Gastroesophageal sphincter (tissue), 4 donors: ENCODE results near the gene CEACAM16. TPM values are rescaled to one million over a fixed set of nuclear protein-coding genes. Genes with fewer than 3 reads are reported as not detected.
A peak's percentile ranks its signal among the peaks of the same experiment; 100 is the strongest.

ENCODE experiments used
- ATAC-seq: fragments of 150-250 bp; one replicate; pipeline ENCODE4 v1.9.1; 2016; ENCODE audit warnings: mild to moderate bottlenecking, moderate library complexity
- H3K27ac ChIP-seq, 4 donors: fragments of 200-600 bp; sonication (generic) in 3 of 4; 1 replicate in 3 of 4; 2 replicates in 1 of 4; pipeline ENCODE4 v1.5.1; 2016 to 2019
- H3K27me3 ChIP-seq: fragments of 200-600 bp; sonication (generic); one replicate; pipeline ENCODE4 v1.5.1; 2019
- H3K36me3 ChIP-seq, 2 donors: fragments of 200-600 bp; sonication (generic); one replicate each; pipeline ENCODE4 v1.5.1; 2019; ENCODE audit warnings: control low read depth in 1 of 2
- H3K4me1 ChIP-seq, 3 donors: fragments of 200-600 bp; sonication (generic); 1 replicate in 2 of 3; 2 replicates in 1 of 3; pipeline ENCODE4 v1.5.1; 2016 to 2019; ENCODE audit warnings: control low read depth in 2 of 3
- H3K4me3 ChIP-seq, 2 donors: fragments of 200-600 bp; sonication (generic); one replicate each; pipeline ENCODE4 v1.5.1; 2019; ENCODE audit warnings: mild to moderate bottlenecking in 1 of 2, moderate library complexity in 1 of 2
- H3K9me3 ChIP-seq, 3 donors: fragments of 200-600 bp; sonication (generic); one replicate each; pipeline ENCODE4 v1.5.1; 2017 to 2019; ENCODE audit warnings: control low read depth in 2 of 3
- EP300 ChIP-seq: sonication (generic); formaldehyde crosslinking; IDR thresholded peaks from one replicate; pipeline ENCODE4 v1.6.1; 2017; ENCODE audit warnings: antibody characterized with exemption, mild to moderate bottlenecking
- POLR2A ChIP-seq, 2 donors: fragments of 450-650 bp; IDR thresholded peaks; one replicate each; pipeline ENCODE4 v1.6.1; 2017; ENCODE audit warnings: antibody characterized with exemption in 2 of 2, mild to moderate bottlenecking in 2 of 2, moderate library complexity in 1 of 2
- POLR2AphosphoS5 ChIP-seq: sonication (generic); formaldehyde crosslinking; IDR thresholded peaks from one replicate; pipeline ENCODE4 v1.6.1; 2017; ENCODE audit warnings: antibody characterized with exemption
- WGBS, 2 donors: methylation state at CpG; one replicate each; pipeline ENCODE4 v1.1.5; 2018; ENCODE audit warnings: low coverage in 1 of 2; 5-methylcytosine and 5-hydroxymethylcytosine counted together
- total RNA-seq, 4 donors: library from RNA; depleted of rRNA; stranded (reverse); fragments of >200 nt; gene quantifications; one replicate each; pipeline ENCODE4 v1.1.0, GENCODE V29; 2016
- TF ChIP-seq, protein P1 (sequence below), 4 experiments: fragments of 200-600 bp in 2 of 4; fragments of 450-650 bp in 2 of 4; sonication (generic) in 1 of 4; IDR thresholded peaks; one replicate each; pipeline ENCODE4 v1.5.1; 2017 to 2019; ENCODE audit warnings: antibody characterized with exemption in 4 of 4, mild to moderate bottlenecking in 2 of 4, moderate library complexity in 2 of 4

CEACAM16 gene
- total RNA-seq, 4 donors from 2014 or later: not detected

DNA sequence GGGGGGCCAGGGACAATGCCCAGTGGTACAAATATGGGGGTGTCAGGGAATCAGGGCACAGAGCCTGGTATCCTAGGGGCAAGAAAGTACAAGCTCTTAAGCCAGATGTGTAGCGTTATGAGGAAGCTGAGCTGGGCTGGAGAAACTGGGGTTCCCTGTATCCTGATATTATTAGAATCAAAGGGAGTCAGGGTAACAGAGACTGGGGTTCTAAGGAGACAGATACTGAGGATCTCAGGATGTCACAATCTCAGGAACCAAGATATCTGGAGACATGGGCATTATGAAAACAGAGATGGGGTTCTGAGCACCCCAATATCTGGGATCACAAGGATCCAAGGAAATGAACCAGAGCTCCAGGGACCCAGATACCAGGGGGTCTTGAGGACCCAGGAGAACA, 50.3 kb downstream of the CEACAM16 start:
- no peaks in the 10 kb centered on the region for H3K27me3 ChIP-seq
- no peak for ATAC-seq
- H3K9me3 ChIP-seq: no peaks in the 10 kb centered on the region
- H3K4me3 ChIP-seq: peak overlapping the region; percentile 81 to 85
- H3K36me3 ChIP-seq: peaks cover 0 to 25% of the 10 kb centered on the region in 2 donors
- 18 to 25% methylated on average over 1 of the region's 1 CpG for WGBS, 2 donors
- TF ChIP-seq EP300 (no peak), POLR2AphosphoS5 (no peak), POLR2A (IDR thresholded peaks at IDR 0.05) (no peak)
- TF ChIP-seq, protein P1, sequence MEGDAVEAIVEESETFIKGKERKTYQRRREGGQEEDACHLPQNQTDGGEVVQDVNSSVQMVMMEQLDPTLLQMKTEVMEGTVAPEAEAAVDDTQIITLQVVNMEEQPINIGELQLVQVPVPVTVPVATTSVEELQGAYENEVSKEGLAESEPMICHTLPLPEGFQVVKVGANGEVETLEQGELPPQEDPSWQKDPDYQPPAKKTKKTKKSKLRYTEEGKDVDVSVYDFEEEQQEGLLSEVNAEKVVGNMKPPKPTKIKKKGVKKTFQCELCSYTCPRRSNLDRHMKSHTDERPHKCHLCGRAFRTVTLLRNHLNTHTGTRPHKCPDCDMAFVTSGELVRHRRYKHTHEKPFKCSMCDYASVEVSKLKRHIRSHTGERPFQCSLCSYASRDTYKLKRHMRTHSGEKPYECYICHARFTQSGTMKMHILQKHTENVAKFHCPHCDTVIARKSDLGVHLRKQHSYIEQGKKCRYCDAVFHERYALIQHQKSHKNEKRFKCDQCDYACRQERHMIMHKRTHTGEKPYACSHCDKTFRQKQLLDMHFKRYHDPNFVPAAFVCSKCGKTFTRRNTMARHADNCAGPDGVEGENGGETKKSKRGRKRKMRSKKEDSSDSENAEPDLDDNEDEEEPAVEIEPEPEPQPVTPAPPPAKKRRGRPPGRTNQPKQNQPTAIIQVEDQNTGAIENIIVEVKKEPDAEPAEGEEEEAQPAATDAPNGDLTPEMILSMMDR (IDR thresholded peaks at IDR 0.05): no peak
- peak overlapping the region; percentile 72 to 92 (median 92) for H3K27ac ChIP-seq
- peaks cover 0 to 89% (median 45%) of the 10 kb centered on the region in 3 donors for H3K4me1 ChIP-seq

DNA sequence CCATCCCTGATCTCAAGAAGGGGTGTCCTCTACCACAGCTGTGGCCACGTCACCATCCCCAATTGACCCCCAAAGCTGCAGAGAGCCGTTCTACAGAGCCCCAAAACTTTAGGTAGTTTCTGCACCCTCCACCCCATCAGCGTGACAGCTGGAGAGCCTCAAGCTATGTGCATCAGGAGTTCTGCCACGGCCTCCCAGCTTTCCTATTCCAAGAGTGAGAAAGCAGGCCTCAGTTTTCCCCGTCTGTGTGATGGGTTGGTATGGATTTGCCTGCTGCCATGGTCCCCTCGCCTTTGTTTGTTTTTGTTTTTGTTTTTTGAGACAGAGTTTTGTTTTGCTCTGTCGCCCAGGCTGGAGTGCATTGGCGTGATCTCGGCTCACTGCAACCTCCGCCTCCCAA, 51.0 kb downstream of the CEACAM16 start:
- WGBS, 2 donors: 54 to 92% methylated on average over 4 to 8 of the region's 10 CpGs
- peaks cover 0 to 25% of the 10 kb centered on the region in 2 donors for H3K36me3 ChIP-seq
- H3K27ac ChIP-seq: peak overlapping the region in 3 of 4 donors; percentile 91 to 92 (median 92)
- H3K4me3 ChIP-seq: peak overlapping the region; percentile 81 to 85
- no peaks in the 10 kb centered on the region for H3K9me3 ChIP-seq
- H3K27me3 ChIP-seq: no peaks in the 10 kb centered on the region
- peaks cover 0 to 89% (median 49%) of the 10 kb centered on the region in 3 donors for H3K4me1 ChIP-seq
- ATAC-seq: no peak
- TF ChIP-seq POLR2A (IDR thresholded peaks at IDR 0.05): no peak
- TF ChIP-seq, protein P1 (IDR thresholded peaks at IDR 0.05): no peak
- TF ChIP-seq POLR2AphosphoS5: no peak

DNA sequence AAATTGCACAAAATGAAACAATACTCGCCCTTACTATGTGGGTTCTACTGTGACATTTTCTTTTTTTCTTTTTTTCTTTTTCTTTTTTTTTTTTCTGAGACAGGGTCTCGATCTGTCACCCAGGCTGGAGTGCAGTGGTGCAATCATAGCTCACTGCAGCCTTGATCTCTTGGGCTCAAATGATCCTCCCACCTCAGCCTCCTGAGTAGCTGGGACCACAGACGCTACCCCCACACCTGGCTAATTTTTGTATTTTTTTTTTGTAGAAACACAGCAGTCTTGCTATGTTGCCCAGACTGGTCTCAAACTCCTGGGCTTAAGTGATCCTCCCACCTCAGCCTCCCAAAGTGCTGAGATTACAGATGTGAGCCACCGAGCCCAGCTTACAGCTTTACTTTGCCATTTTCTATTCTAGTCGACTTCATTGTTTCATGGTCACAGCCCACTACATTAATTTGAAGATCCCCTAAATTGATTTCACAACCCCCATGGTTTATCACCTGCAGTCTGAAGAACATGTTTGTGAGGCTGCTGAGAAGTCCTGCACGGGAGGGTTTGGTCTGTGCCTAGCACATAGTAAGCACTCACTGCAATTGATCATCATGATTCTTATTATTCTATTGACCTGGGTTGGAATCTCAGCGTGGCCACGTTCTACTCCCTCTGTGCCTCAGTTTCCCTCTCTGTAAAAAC, 53.3 kb downstream of the CEACAM16 start:
- H3K4me1 ChIP-seq: peaks cover 0 to 89% (median 61%) of the 10 kb centered on the region in 3 donors
- H3K27me3 ChIP-seq: no peaks in the 10 kb centered on the region
- TF ChIP-seq, protein P1 (IDR thresholded peaks at IDR 0.05): no peak
- TF ChIP-seq POLR2A (IDR thresholded peaks at IDR 0.05): no peak
- no peak for TF ChIP-seq EP300
- no peak for TF ChIP-seq POLR2AphosphoS5
- no peak for ATAC-seq
- no peaks in the 10 kb centered on the region for H3K9me3 ChIP-seq
- peaks cover 0 to 45% of the 10 kb centered on the region in 2 donors for H3K36me3 ChIP-seq
- H3K4me3 ChIP-seq: peak overlapping the region in 1 of 2 donors; percentile 49
- peak overlapping the region in 3 of 4 donors; percentile 88 to 93 (median 90) for H3K27ac ChIP-seq
- WGBS, 2 donors: 77 to 79% methylated on average over 5 to 8 of the region's 8 CpGs

DNA sequence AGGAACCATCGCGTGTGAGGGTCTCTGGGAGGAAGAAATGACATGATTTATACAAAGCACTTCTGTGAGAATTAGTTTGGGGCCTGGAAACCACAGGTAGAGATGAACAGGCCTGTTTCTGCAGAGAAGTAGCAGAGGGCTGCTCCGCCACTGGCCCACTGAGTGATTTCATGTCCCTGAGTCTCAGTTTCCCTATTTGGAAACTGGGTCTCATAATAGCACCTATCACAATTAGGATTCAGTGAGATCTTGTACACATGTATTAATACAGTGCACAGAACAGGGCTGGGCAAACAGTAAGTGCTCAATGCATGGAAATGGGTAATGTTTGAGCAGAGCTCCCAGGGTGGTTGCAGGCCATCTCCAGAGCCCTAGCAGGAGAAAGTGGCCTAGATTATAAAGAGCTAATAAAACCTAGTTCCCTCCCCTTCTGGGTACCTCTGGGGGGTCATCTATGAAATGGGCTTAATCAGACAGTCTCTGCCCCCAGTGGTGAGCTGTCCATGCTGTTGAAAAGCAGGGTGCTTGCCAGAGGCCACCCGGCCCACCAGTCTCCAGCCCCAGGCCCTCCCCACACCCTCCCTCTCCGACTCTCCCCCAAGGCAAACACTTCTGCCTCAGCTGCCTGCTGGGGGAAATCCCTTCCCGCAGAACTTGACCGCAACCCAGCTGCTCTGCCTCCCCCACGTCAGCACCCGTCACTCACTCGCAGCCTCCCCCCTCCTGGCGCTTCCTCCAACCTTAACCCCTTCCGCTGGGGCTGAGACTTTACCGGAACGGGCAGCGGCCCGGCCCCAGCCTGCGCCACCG, 54.1 kb downstream of the CEACAM16 start:
- TF ChIP-seq, protein P1 (IDR thresholded peaks at IDR 0.05): peak in 1 of 4 experiments; percentile 28
- TF ChIP-seq POLR2A (IDR thresholded peaks at IDR 0.05): no peak
- TF ChIP-seq EP300: no peak
- peak; percentile 96 for TF ChIP-seq POLR2AphosphoS5
- Histone ChIP-seq H3K9me3 (no peaks in the 10 kb centered on the region), H3K4me1 (peaks cover 0 to 91% (median 63%) of the 10 kb centered on the region in 3 donors), H3K4me3 (peak overlapping the region; percentile 26 to 49), H3K27me3 (no peaks in the 10 kb centered on the region), H3K36me3 (peaks cover 0 to 49% of the 10 kb centered on the region in 2 donors), H3K27ac (peak overlapping the region; percentile 70 to 93 (median 89))
- peak; percentile 34 for ATAC-seq
- 43 to 62% methylated on average over 2 to 5 of the region's 18 CpGs for WGBS, 2 donors
